GM18498 (cell line): Measurements from ENCODE around the gene ADGRV1.

Experiments
- ATAC-seq: cut with Tn5 transposase; IDR thresholded peaks from one replicate; pipeline ENCODE4 v1.9.1; 2021; ENCODE audit warnings: mild to moderate bottlenecking, moderate library complexity; ENCODE audit not compliant: unreplicated experiment

The ADGRV1 gene

GRCh38 chr5:90930756-90931431, 372.3 kb downstream of the ADGRV1 start:
- no peak for ATAC-seq

DNA sequence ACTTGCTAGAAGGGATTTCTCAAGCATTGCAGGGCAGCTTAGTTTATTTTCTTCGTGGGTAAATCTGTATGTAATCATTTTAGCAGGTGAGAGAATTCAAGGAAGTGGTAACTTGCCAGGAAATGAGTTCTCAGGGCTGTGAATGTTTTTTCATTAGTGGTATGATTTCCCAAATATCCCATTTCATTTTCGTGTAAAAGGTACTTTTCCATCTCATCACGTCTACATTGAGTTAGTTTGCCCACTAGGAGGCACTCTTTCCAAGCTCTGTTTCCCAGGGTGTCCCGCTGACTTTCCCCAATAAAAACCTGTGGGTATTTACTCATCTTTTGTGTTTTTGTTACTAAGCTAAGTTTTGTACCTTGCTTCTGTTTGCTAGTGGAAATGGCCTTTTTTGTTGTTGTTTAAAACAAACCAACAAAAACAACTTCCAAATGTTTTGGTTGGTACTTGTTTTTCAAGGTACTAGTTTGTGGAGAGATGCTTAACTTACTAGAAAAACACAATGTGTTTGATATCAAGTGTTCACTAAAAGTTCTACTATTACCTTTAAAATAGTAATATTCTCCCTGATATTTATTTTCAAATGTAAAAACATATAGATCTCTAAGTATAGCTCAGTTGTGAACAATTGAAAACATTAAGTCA, 373.6 kb downstream of the ADGRV1 start:
- no peak for ATAC-seq

DNA sequence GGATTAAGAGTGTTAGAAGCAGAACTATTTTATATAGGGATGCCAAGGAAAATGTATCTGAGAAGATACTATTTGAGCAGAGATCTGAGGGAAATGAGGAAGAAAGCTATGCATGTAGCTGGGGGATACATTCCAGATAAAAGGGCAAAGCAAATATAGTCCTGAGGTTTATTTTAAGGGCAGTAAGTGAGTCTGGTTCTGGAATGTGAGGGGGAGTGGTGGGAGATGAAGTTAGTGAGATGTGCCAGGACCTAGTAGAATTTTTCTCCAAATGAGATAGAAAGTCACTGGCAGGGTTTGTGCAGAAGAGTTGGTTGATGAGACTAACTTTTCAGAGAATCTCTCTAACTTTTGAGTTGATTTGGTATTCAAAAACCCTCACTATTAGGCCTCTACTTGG, 374.7 kb downstream of the ADGRV1 start:
- no peak for ATAC-seq

- no peak for ATAC-seq
Observed at GRCh38 chr5:90934091-90934719, 375.6 kb downstream of the ADGRV1 start.

DNA sequence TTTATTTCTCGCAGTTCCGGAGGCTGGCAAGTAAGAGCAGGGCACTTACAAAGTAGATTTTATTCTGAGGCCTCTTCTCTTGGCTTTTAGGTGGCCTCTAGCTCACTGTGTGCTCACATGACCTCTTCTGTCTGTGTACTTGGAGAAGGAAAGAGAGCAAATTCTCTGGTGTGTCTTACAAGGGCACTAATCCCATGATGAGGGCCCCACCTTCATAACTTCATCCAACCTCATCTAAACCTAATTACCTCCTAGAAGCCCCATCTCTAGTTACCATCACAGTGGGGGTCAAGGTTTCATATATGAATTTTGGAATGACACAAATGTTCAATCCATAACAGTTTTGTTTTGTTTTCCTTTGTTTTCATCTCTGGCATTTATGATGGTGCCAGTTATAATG, 376.1 kb downstream of the ADGRV1 start:
- ATAC-seq, result no peak

DNA sequence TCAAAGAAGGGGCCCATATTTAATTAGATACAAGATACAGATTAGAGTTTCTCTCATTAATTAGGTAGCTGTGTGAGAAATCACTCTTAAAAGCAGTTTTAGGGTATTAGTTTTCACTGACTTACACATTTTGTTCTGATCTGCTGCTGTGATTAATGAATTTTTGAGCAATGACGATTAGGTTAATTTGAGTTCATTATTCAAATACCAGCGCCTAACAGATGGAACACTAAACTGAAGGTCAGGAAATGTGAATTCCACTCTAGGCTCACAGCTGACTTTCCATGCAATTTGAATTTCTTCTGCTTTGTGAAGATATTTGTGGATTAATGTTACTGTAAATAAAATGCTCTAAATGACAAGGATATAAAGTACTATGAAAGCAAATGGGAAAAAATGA, 380.6 kb downstream of the ADGRV1 start:
- no peak for ATAC-seq

DNA sequence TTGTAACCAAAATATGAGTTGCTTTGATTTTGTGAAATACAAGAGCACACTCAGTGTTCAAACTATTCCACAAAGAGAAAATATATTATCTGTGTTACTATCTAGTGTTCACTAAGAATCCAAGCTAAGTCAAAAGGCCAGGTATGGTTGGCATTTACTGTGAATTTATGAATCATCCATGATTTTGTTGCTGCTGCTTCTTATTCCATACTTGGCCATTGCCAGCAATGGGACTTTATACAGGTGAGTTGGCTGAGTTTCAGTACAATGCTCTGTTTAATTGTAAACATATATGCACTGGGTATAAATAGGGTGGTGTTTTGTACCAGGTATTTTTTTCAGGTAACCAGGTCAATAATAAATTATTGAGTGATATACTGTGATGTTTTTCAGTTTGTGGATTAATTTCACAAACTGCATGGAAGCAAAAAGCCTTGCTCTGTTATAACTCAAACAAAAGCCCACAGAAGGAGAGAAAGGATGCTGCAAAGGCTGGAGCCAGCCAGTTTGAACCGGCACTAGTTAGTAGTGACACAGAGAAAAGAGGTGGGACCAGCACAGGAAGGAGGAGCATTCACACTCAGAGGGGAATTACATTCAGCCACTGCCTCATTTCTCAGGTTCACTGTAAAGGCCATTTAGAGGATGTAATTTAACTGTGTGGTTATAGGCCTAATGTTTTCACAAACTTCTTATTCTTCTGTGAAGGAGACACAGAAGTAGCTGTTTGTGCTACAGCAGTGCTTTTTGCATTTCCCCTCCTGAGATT, 381.8 kb downstream of the ADGRV1 start:
- peak; percentile 99 for ATAC-seq

DNA sequence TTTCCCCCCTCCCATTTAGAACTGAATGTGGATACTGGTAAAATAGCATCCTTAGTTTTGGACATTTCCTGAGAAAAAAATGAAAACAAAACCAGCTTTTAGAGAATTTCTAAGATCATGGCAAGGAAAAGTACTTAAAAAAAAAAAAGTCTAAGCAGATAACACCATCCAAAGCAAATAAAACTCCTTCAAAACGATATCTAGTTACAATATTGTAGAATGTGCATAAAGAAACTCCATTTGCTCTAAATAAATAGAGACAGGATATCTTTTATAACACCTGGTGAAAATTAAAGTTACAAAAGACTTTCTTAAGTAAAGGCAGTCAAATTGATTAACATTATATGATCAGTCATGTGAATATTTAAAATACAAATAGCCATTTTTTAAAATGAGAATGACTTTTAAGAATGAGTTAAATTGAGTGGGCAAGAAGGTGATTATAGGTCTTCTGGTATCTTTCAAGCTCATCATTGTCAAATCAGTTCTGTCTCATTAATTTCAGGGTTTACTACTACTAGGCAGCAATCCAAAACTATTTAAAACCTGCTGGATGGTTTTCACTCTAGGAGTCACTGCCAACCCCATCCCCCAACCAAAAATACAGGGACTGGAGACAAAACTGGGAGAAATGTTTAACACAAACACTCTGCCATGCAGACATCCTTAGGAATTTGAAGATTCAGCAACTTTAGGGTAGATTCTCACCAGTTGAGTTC, 382.6 kb downstream of the ADGRV1 start:
- ATAC-seq, result no peak

GRCh38 chr5:90944116-90944515, 385.5 kb downstream of the ADGRV1 start:
- ATAC-seq, result no peak

DNA sequence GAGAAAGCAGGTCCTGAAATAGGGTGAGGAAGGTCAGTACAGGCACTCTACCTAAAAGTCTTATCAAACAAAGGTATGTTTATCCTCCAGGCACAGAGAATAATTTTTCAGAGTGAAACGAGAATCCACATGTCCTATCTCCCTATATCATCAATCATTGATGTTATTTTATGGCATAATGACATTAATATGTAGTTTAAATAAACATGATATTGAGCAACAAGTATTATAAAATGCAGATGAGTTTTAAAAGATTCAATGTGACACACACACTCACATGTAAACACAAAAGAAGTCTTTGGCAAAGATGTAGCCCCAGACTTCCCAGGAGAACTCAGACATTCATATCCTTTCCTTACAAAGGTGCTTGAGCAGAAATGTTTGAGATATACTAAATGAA, 389.1 kb downstream of the ADGRV1 start:
- no peak for ATAC-seq

DNA sequence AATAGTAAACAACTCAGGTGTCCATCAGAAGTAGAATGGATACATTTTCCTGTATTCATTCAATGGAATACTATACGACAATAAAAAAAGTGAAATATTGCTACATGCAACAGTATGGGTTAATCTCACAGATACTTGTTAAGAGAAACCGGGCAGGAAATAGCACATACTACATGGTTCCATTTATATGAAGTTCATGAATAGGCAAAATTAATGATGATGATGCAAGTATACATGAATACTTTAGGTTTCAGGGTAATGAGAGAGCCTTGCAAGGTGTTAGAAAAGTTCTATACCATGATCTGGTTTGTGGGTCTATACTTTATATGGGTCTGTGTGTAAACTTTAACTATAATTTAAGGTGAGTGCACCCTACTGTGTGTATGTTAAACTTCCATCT, 390.4 kb downstream of the ADGRV1 start:
- ATAC-seq, result no peak

GRCh38 chr5:90949469-90950358, 391.1 kb downstream of the ADGRV1 start:
- ATAC-seq, result no peak

- ATAC-seq, result no peak
Observed at GRCh38 chr5:90955001-90955635, 396.5 kb downstream of the ADGRV1 start.

DNA sequence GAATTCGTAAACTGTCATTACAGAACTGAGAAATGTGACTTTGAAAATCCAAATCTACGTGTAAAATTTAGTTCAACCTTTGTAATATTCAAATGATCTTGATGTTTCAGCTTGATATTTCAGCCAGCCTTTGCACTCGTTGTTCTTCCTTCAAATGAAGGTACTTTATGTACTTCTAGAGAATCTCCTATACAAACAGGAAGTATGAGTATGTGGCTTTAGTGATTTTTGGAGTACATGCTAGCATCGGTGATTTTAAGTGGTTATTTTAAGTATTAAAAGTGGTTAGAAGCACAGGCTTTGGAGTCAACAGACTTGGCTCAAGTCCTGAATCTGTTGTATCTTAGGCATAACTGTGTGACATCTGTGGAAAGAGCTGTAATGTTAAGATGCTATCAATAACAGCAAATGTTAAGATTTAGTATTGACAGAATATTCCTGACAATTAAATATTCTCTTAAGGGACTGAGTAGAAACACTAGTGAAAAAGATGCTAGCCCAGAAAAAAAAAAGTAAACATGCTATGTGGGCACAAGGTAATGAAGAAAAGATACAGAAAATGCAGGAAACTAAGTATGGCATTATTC, 398.0 kb downstream of the ADGRV1 start:
- ATAC-seq, result no peak

DNA sequence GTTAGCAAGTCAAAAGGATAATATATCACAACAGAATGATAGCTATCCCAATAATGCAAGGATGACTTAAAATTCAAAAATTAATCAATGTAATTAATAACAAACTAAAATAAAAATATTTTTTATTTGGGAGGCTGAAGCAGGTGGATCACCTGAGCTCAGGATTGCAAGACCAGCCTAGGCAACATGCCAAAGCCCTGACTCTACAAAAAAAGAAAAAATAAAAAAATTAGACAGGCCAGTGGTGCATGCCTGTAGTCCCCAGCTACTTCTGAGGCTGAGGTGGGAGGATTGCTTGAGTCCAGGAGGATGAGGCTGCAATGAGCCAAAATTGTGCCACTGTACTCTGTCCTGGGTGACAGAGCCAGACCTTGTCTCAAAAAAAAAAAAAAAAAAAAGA, 399.3 kb downstream of the ADGRV1 start:
- ATAC-seq, result no peak

DNA sequence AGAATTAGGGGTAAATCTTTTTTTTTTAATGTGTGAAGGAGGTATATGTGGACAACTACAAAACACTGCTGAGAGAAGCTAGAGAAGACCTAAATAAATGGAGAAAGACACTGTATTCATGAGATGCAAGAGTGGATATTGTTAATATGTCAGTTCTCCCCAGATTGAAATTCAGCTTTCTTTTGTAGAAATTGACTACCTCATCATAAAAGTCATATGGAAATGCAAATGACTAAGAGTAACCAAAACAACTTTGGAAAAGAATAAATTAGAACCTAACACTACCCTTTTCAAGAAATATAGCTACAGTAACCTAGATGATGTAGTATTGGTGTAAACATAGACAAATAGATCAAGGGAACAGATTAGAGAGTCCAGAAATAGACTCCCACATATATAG, 400.7 kb downstream of the ADGRV1 start:
- no peak for ATAC-seq

DNA sequence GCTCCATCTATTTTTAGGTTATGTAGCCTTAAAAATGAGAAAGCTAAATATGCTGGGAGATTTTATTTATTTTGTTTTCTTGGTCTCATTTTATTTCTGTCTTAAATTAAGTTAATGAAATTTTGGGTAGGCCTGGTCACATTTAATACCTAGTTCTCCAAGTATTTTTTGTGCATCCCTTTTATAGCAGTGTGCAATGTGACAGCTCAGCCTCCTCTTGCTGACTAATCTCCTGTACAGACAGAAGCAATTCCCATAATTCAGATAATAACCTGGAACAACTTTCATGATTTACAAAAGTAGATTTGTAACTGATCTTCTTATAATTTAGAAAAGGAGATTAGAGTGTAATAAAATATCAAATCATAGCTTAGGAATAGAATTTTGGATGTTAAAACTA, 403.9 kb downstream of the ADGRV1 start:
- ATAC-seq, result no peak

- ATAC-seq, result no peak
Observed at GRCh38 chr5:90965110-90965685, 406.6 kb downstream of the ADGRV1 start.

DNA sequence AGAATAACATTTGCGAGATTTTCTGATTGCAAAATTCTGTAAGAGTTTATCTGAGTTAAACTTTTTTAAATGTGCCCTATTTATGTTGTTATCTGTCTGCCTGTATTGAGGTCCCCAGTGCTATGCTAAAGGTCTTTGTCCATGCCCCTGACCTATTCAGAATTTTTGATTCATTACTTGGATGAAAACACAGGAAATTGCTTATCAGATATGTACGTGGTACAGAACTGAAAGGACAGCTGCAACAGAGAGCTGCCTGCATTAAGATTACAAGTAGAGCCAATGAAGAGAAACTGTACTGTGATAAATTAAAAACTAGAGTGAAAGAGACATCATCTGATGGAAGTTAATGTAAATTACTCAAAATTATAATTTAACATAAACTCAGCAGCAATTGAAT, 408.8 kb downstream of the ADGRV1 start:
- ATAC-seq, result no peak
